LNCAP (cell line): ENCODE results near the gene EXD3.

Experiments
- TF ChIP-seq, protein P1 (sequence below): fragments of 450-650 bp; IDR thresholded peaks from 2 replicates; pipeline ENCODE4 v1.5.1; 2017; ENCODE audit warnings: mild to moderate bottlenecking

The EXD3 gene

DNA sequence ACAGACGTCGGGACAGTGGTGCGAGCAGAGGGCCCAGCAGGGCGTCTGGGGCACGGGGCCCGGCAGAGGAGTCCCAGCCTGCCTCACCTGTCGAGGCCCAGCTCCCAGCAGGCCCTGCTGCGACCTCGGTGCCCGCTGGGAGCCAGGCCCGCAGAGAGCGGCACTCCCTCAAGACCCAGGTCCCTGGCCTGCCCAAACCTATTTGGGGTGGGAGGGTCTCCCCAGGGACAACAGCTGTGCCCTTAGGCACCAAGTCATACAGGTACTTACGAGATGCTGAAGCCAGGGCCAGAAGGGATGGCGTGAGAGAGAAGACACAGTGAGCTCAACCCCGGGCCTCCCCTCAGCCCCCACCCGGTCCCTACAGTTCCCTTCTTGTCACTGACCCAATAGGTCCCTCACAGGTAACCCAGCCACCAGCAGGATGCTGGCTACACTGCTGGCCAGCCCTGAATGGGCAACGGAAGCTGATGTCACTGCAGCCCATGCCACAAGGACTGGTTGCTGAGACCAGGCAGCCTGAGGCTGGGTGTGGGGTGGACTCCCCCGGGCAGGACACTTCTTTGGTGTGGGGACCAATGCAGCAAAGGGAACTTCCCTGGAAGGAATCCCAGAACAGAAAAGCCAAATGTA, 32.5 kb upstream of the EXD3 start:
- TF ChIP-seq, protein P1, sequence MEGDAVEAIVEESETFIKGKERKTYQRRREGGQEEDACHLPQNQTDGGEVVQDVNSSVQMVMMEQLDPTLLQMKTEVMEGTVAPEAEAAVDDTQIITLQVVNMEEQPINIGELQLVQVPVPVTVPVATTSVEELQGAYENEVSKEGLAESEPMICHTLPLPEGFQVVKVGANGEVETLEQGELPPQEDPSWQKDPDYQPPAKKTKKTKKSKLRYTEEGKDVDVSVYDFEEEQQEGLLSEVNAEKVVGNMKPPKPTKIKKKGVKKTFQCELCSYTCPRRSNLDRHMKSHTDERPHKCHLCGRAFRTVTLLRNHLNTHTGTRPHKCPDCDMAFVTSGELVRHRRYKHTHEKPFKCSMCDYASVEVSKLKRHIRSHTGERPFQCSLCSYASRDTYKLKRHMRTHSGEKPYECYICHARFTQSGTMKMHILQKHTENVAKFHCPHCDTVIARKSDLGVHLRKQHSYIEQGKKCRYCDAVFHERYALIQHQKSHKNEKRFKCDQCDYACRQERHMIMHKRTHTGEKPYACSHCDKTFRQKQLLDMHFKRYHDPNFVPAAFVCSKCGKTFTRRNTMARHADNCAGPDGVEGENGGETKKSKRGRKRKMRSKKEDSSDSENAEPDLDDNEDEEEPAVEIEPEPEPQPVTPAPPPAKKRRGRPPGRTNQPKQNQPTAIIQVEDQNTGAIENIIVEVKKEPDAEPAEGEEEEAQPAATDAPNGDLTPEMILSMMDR = no peak

DNA sequence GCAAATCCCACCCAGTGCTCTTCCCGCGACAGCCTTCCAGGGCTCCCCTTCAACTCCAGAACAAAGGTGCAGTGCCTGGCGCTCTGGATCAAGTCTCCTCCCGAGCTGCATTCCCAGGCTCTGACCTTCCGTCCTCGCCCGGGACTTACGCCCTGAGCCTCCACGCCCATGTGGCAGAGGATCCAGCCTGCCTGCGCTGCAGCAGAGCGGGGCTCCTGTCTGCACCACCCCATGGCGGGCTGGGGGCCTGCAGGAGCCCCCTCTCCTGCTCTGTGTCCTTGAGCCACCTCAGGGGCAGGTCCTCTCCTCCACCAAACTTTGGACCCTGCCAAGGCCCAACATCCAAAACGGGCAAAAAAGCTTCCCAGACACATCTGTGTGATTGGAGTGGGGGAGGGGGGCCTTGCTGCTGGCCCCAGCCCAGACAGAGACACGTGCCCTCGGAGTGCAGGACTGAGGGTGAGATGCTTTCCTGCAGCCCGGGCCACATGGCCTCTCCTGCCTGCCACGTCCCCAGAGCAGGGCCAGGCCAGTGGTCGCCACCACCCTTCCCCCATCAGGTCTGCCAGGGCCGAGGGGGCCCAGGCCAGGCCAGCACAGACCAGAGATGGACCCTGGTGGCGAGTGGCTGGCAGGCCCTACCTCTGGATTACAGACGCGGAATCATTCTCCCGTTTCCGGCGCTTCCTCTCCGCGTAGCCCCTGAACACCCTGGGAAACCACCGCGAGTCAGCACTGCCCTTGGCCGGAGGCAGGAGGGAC, 31.8 kb upstream of the EXD3 start:
- TF ChIP-seq, protein P1 = no peak

DNA sequence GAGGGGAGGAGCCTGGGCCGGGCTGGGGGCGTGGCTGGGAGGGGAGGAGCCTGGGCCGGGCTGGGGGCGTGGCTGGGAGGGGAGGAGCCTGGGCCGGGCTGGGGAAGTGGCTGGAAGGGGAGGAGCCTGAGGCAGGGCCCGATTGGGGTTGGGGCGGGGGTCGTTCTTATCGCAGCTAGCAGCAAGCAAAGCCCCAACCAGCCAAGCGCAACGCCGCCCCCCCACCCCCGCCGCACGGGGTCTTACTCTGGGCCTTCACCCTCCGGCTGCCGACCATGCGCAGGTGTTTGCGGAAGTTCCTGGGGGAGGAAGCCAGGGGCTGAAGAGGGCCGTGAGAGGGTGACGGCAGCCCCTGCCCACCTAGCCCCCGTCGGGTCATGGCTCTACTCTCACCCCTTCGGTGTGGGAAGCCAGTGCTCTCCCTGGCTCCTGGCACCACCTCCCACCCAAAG, 31.2 kb upstream of the EXD3 start:
- TF ChIP-seq, protein P1 = no peak

DNA sequence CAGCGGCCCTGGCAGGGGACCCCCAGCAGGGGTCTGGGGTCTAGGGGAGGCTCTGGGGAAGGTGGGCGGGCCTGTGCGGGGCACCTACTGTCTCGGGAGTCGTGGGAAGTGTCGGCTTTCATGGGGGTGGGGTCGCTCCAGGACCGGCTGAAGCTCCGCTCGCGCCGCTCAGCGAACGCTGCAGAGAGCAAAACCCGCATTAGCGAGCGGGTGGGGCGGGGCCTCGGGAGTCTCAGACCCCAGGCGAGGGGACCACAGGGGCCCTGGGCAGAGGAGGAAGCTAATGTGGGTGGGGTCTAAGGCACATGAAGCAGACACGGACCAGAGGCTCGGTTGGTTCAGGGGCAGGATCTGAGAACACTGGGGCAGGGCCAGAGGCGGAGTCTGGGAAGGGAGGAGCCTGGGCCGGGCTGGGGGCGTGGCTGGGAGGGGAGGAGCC, 30.7 kb upstream of the EXD3 start:
- TF ChIP-seq, protein P1 = no peak

DNA sequence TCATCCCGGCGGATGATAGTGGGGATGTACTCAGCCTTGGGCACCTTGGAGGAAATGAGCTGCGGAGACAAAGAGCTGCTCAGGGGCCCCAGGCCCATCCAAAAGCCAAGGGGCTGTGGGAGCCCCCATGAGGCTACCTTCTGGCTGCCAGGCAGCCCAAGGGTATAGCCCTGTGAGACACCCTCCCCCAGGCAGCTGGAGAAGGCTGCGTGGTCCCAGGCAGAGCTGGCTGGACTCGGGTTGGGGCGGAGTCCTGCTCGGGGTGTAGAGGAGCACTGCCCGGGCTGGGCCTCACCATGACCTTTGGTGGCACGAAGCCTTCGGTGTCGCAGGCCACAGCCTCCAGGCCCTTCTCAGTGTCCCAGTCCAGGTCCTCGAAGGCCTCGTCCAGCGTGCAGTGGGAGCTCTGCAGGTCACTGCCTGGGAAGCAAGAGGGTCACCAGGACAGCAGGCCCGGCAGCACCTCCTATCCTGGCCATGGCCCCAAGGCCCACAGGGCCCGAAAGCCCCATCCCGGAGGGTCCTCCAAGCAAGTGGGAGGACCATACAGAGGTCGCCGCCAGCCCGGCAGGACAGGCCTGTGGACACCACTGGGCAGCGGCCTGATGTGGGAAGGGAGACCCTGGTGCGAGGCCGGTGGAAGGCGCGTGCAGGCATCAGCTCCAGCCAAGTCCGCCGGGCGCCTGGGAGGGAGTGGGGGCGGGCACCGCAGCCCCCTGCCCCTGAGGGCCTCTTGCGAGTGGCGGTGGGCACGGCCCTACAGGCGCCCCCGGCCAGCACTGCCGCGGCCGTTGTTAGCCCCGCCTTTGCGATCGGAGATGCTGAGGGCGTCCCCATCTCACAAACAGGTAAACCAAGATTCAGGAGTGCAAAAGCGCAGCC, 30.0 kb upstream of the EXD3 start:
- TF ChIP-seq, protein P1 = no peak

DNA sequence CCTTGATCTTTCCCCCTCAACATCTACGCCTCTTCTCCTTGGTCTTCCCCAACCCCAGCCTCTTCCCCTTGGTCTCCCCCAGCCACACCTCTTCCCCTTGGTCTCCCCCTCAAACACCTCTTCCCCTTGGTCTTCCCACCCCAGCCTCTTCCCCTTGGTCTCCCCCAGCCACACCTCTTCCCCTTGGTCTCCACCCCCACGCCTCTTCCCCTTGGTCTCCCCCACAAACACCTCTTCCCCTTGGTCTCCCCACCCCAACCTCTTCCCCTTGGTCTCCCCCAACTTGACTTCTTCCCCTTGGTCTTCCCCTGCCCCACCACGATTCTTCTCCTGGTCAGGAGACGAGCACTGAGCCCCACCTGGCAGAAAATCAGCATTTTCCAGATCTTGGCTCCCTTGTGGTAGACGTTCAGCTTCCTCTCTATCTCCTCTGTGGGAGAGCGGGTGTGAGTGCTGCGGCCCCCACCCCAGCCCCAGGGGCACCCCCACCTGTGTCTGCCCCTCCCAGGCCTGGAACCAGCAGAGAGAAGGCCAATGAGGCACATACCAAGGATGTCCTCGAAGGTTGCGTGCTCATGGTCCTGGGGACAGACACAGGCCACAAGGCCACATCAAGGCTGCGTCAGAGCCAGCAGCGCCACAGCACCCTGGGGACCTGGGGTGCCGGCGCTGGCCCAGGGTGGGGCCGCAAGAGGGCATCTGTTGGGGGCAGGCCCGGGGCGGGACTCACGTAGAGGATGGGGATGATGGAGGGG, 29.2 kb upstream of the EXD3 start:
- TF ChIP-seq, protein P1 = no peak
